K562 (cell line): ENCODE results near the gene NNAT. TPM values are rescaled to one million over a fixed set of nuclear protein-coding genes. Genes with fewer than 3 reads are reported as not detected.

Source experiments
- ATAC-seq: fragments of 200-7000 bp; cut with Tn5 transposase; 3 replicates; pipeline ENCODE4 v1.9.1; 2020; ENCODE audit warnings: moderate library complexity
- BruUV-seq: library from RNA; stranded (reverse); fragments of 400-500 nt; replicated peaks from 2 replicates; lab custom pipeline; 2021; lab: Mats Ljungman, UMichigan
- CTCF ChIA-PET: fragments of 300-600 bp; formaldehyde crosslinking; extraction: SDS; loops from one replicate; lab custom pipeline; 2021; ENCODE audit warnings: low intra/inter-chr PET ratio; lab: Yijun Ruan, JAX
- POLR2A ChIA-PET: fragments of 300-600, 350-650 bp; sonication (Branson Sonifier 250); formaldehyde crosslinking; extraction: SDS; loops from one replicate; lab custom pipeline; 2021; ENCODE audit warnings: antibody characterized with exemption, inconsistent platforms; lab: Yijun Ruan, JAX
- DNase-seq, 4 experiments: peaks; one replicate each; pipeline versions ENCODE4 v3.0.0 to v3.0.0-alpha.2; 2011 to 2018; ENCODE audit warnings: low spot score in 3 of 4, mixed read lengths in 3 of 4; ENCODE audit errors: extremely low read depth in 1 of 4
- FAIRE-seq: peaks from 2 replicates; lab custom pipeline; 2011; peaks lifted over from hg19 to GRCh38; lab: Jason Lieb, UNC
- H2AFZ ChIP-seq: 2 replicates; pipeline ENCODE4 v1.6.0; 2011; ENCODE audit warnings: low read depth, low read length, control low read depth, inconsistent platforms
- H3K27ac ChIP-seq: fragments of 200-600 bp; 3 replicates; pipeline ENCODE4 v1.8.0; 2011; ENCODE audit warnings: low read depth, mild to moderate bottlenecking, control low read depth, inconsistent platforms, low read length, moderate library complexity, mixed read lengths; ENCODE audit errors: extremely low read depth
- H3K27me3 ChIP-seq, 2 experiments: fragments of 300-600 bp in 1 of 2; 2 replicates in 1 of 2; 3 replicates in 1 of 2; pipeline versions ENCODE4 v1.6.0 to v1.8.0; 2011; ENCODE audit warnings: inconsistent platforms in 2 of 2, low read length in 2 of 2, mild to moderate bottlenecking in 1 of 2, mixed read lengths in 1 of 2, moderate library complexity in 1 of 2; ENCODE audit not compliant: control insufficient read depth in 2 of 2, insufficient read depth in 2 of 2
- H3K36me3 ChIP-seq: fragments of 300-600 bp; 3 replicates; pipeline ENCODE4 v1.8.0; 2011; ENCODE audit warnings: mild to moderate bottlenecking, low read length, inconsistent platforms; ENCODE audit not compliant: control insufficient read depth, insufficient read depth
- H3K4me1 ChIP-seq, 2 experiments: fragments of 200-600 bp in 1 of 2; replicated peaks in 1 of 2; 2 replicates in 1 of 2; 3 replicates in 1 of 2; pipeline versions ENCODE4 v1.5.1 to v1.8.0; 2011; ENCODE audit warnings: inconsistent platforms in 2 of 2, low read length in 2 of 2, mild to moderate bottlenecking in 1 of 2, mixed read lengths in 1 of 2, moderate library complexity in 1 of 2; ENCODE audit not compliant: control insufficient read depth in 2 of 2, insufficient read depth in 2 of 2
- H3K4me2 ChIP-seq: 2 replicates; pipeline ENCODE4 v1.6.1; 2011; ENCODE audit warnings: low read length, control low read depth, inconsistent platforms, mixed read lengths; ENCODE audit not compliant: insufficient read depth
- H3K4me3 ChIP-seq: fragments of 200-600 bp; sonication (generic), shearing (Covaris generic); 2 replicates; pipeline ENCODE4 v1.5.1; 2016; ENCODE audit warnings: control low read depth, inconsistent platforms
- H3K79me2 ChIP-seq: fragments of 200-600 bp; 3 replicates; pipeline ENCODE4 v1.8.0; 2011; ENCODE audit warnings: low read length, inconsistent platforms; ENCODE audit not compliant: control insufficient read depth, insufficient read depth
- H3K9ac ChIP-seq, 2 experiments: 2 replicates each; pipeline versions ENCODE4 v1.6.0 to v1.6.1; 2011; ENCODE audit warnings: low read depth in 2 of 2, low read length in 2 of 2, control low read depth in 1 of 2, inconsistent platforms in 1 of 2, mild to moderate bottlenecking in 1 of 2, mixed read lengths in 1 of 2; ENCODE audit not compliant: insufficient read depth in 1 of 2
- H3K9me1 ChIP-seq: one replicate; pipeline ENCODE4 v1.6.0; 2011; ENCODE audit warnings: inconsistent platforms, mild to moderate bottlenecking, low read length, moderate library complexity; ENCODE audit not compliant: control insufficient read depth, insufficient read depth
- H3K9me3 ChIP-seq: replicated peaks from 2 replicates; pipeline ENCODE4 v1.5.1; 2011; ENCODE audit warnings: low read depth, low read length, inconsistent platforms; ENCODE audit not compliant: control insufficient read depth, insufficient read depth
- H4K20me1 ChIP-seq: replicated peaks from 2 replicates; pipeline ENCODE4 v1.6.1; 2011; ENCODE audit warnings: low read length, inconsistent platforms, mixed read lengths; ENCODE audit not compliant: control insufficient read depth, insufficient read depth
- ARID1B ChIP-seq: fragments of 450-650 bp; IDR thresholded peaks from 2 replicates; pipeline ENCODE4 v1.6.1; 2016; ENCODE audit warnings: antibody characterized with exemption, mild to moderate bottlenecking, inconsistent platforms
- BRD9 ChIP-seq: fragments of 450-650 bp; IDR thresholded peaks from 2 replicates; pipeline ENCODE4 v1.6.1; 2018; ENCODE audit warnings: low read depth; ENCODE audit not compliant: partially characterized antibody
- CLOCK ChIP-seq: fragments of 250-450 bp; sonication (Bioruptor Pico); IDR thresholded peaks from 2 replicates; pipeline ENCODE4 v1.4.0; 2020; ENCODE audit warnings: mild to moderate bottlenecking, moderate library complexity, borderline replicate concordance
- E2F3 ChIP-seq: fragments of 250-450 bp; sonication (Bioruptor Pico); IDR thresholded peaks from 2 replicates; pipeline ENCODE4 v1.4.0; 2020; ENCODE audit warnings: mild to moderate bottlenecking
- HIVEP1 ChIP-seq: fragments of 250-450 bp; sonication (Bioruptor Pico); IDR thresholded peaks from 2 replicates; pipeline ENCODE4 v1.4.0; 2020; ENCODE audit warnings: mild to moderate bottlenecking
- HSF4 ChIP-seq: fragments of 250-450 bp; sonication (Bioruptor Pico); IDR thresholded peaks from 2 replicates; pipeline ENCODE4 v2.1.2; 2022; ENCODE audit warnings: mild to moderate bottlenecking, moderate library complexity, borderline replicate concordance
- ILF3 ChIP-seq: fragments of 450-650 bp; IDR thresholded peaks from 2 replicates; pipeline ENCODE4 v1.6.1; 2018; ENCODE audit warnings: antibody characterized with exemption, mild to moderate bottlenecking, moderate library complexity, borderline replicate concordance
- RNF2 ChIP-seq: sonication (generic); IDR thresholded peaks from 2 replicates; pipeline ENCODE4 v1.6.1; 2016
- SLC30A9 ChIP-seq: fragments of 250-450 bp; sonication (Bioruptor Pico); IDR thresholded peaks from 2 replicates; pipeline ENCODE4 v1.8.0; 2022; ENCODE audit warnings: mild to moderate bottlenecking, moderate library complexity
- TFAP4 ChIP-seq: sonication (generic); formaldehyde crosslinking; IDR thresholded peaks from 2 replicates; pipeline ENCODE4 v1.8.0; 2022; ENCODE audit warnings: missing genetic modification reagents, mild to moderate bottlenecking, moderate library complexity, borderline replicate concordance
- YBX1 ChIP-seq: fragments of 450-650 bp; IDR thresholded peaks from 2 replicates; pipeline ENCODE4 v1.7.1; 2016; ENCODE audit warnings: mild to moderate bottlenecking
- ZBTB43 ChIP-seq: sonication (generic); formaldehyde crosslinking; IDR thresholded peaks from 2 replicates; pipeline ENCODE4 v1.8.0; 2023; ENCODE audit warnings: mild to moderate bottlenecking, missing genetic modification reagents
- ZNF143 ChIP-seq: sonication (generic); formaldehyde crosslinking; IDR thresholded peaks from 2 replicates; pipeline ENCODE4 v1.9.0; 2022; ENCODE audit warnings: mild to moderate bottlenecking, missing genetic modification reagents
- ZNF764 ChIP-seq: fragments of 250-450 bp; sonication (Bioruptor Pico); IDR thresholded peaks from 2 replicates; pipeline ENCODE4 v1.4.0; 2020; ENCODE audit warnings: low read depth, mild to moderate bottlenecking, moderate library complexity
- WGBS: fragments of 100-300 bp; shearing (Covaris generic); methylation state at CpG from one replicate; pipeline ENCODE4 v1.1.6; 2016; ENCODE audit warnings: low coverage, mixed read lengths; ENCODE audit not compliant: insufficient coverage; ENCODE audit errors: missing lambda C conversion rate; 5-methylcytosine and 5-hydroxymethylcytosine counted together
- in situ Hi-C: fragments of 300-500 bp; cut with MboI; formaldehyde crosslinking; loops from 4 replicates; pipeline ENCODE4 v1.15.0; 2018; ENCODE audit warnings: inconsistent platforms, mixed read lengths
- intact Hi-C: fragments of 100-400 bp; cut with micrococcal nuclease; formaldehyde crosslinking; loops from 2 replicates; pipeline ENCODE4 v1.14.2; 2022
- polyA plus RNA-seq, 8 experiments: library from polyadenylated mRNA; depleted of rRNA in 4 of 8; stranded (reverse) in 5 of 8; unstranded in 3 of 8; fragments of >200 nt; fragmentation: Nextera tagmentation in 2 of 8; fragmentation: Illumina TruSeq in 1 of 8; extraction: Ambion mirVana in 2 of 8; extraction: Trizol in 1 of 8; gene quantifications; 2 replicates each; pipeline versions ENCODE4 v1.2.1 to v1.2.3, GENCODE V29; 2011 to 2014; ENCODE audit warnings: inconsistent platforms in 1 of 8, missing spikeins in 1 of 8
- total RNA-seq, 7 experiments: library from RNA; depleted of rRNA in 6 of 7; stranded (reverse); fragments of >200 nt in 6 of 7; fragmentation: Illumina TruSeq in 2 of 7; extraction: Trizol in 2 of 7; gene quantifications; 2 replicates each; pipeline versions ENCODE4 v1.2.1 to v1.2.3, GENCODE V29; 2011 to 2021; ENCODE audit warnings: low replicate concordance in 1 of 7
- TF ChIP-seq, protein P1 (sequence below): fragments of 250-450 bp; sonication (Bioruptor Pico); IDR thresholded peaks from 2 replicates; pipeline ENCODE4 v1.8.0; 2022; ENCODE audit warnings: moderate library complexity, mild to moderate bottlenecking, inconsistent platforms

The NNAT gene
- total and polyA plus RNA-seq, 9 of the 15 experiments (the other 6 are each of a cell fraction or from before 2014, with no cell fraction given): 0.13 TPM; not detected in 8

DNA sequence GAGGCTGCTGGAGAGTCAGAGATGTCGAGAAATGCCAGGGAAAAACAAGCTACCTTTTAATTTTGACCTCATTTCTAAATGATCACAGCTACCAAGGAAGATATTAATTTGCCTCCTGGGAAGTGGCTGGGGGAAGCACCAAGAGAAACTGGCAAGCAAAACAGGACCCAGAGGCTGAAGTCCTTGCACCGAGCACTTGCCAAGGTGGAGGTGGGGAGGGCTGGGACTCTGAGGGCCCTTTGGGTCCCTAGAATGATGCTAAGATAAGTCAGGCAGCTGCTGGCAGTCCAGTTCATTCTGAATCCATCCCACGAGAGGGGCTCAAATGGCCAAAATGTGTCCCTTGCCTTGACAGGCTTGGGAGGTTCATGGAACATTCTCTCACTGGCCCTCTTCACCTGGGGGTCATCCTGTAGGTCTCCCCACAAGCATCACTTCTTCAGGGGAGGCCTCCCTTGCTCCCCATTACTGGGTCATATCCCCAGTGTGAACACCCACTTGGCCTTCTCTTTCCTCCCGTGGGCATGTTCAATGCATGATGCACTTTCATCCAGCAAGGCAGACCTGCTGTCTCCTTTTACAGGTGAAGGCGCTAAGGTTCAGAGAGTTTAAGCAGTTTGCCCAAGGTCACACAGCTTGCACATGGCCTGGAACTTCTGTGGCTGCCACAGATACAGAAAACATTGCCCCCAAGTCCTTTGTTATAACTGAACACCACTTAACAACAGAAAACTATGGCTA is 45.7 kb downstream of the NNAT start:
- POLR2A ChIA-PET: no interaction called here
- CTCF ChIA-PET: no interaction called here
- no peak for FAIRE-seq

More for the DNA sequence above, 45.7 kb downstream of the NNAT start:
- Histone ChIP-seq H4K20me1 (peaks cover 9% of the 10 kb centered on the region; the same call in 1 of the 2 replicates), H3K4me2 (no peak overlapping the region), H3K36me3 (no peaks in the 10 kb centered on the region), H3K79me2 (no peaks in the 10 kb centered on the region), H3K9ac (no peak overlapping the region), H3K9me1 (no peaks in the 10 kb centered on the region), H3K9me3 (no peaks in the 10 kb centered on the region), H3K4me1 (peaks cover 10 to 16% of the 10 kb centered on the region in 2 experiments; a peak in 4 of 5 replicates), H2AFZ (no peak overlapping the region)
- BruUV-seq: no TSS peak
- in situ Hi-C loops (loop anchor here (5.0 to 10.0 kb wide), 2 partner anchors 328 to 671 kb away; no protein-coding TSS in a partner anchor), intact Hi-C loops (loop anchor here (1.0 to 5.0 kb wide), 3 partner anchors 34 to 656 kb away; no protein-coding TSS in a partner anchor)
- DNase-seq: no peak
- WGBS: 7% methylated on average over 4 of the region's 5 CpGs
- no peak for TF ChIP-seq HIVEP1
- TF ChIP-seq RNF2: no peak
- no peak for TF ChIP-seq ZBTB43 (CRISPR knock-in tag)
- TF ChIP-seq ZNF143 (CRISPR knock-in tag): no peak
- no peak for TF ChIP-seq BRD9
- no peak for TF ChIP-seq ILF3
- TF ChIP-seq SLC30A9: no peak
- TF ChIP-seq, protein P1, sequence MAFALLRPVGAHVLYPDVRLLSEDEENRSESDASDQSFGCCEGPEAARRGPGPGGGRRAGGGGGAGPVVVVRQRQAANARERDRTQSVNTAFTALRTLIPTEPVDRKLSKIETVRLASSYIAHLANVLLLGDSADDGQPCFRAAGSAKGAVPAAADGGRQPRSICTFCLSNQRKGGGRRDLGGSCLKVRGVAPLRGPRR (CRISPR knock-in tag): no peak
- no peak for TF ChIP-seq E2F3 (CRISPR knock-in tag)
- TF ChIP-seq ZNF764 (CRISPR knock-in tag): no peak
- no peak for TF ChIP-seq HSF4 (CRISPR knock-in tag)
- no peak for TF ChIP-seq CLOCK
- TF ChIP-seq TFAP4 (CRISPR knock-in tag): no peak
- TF ChIP-seq ARID1B: no peak
- no peak for TF ChIP-seq YBX1
- TF ChIP-seq, all 486 proteins: peak for 0
- no peak for ATAC-seq
- Histone ChIP-seq H3K27ac (no peak overlapping the region), H3K4me3 (no peak overlapping the region), H3K27me3 (peaks cover 10 to 30% of the 10 kb centered on the region in 2 experiments; a peak in 4 of 5 replicates)
